Left kidney (tissue), 2 donors: Measurements from ENCODE around the gene MON1A. TPM values are rescaled to one million over a fixed set of nuclear protein-coding genes. Genes with fewer than 3 reads are reported as not detected.
"Not testable (repeated sequence)": the region's sequence is repeated elsewhere in the genome, so short reads cannot be mapped to it uniquely, and the experiment has no call there.

Source experiments
- DNase-seq: peaks from one replicate; pipeline ENCODE4 v3.0.0-alpha.2; 2013
- polyA plus RNA-seq: library from polyadenylated mRNA; unstranded; fragments of 120-200 nt; gene quantifications from one replicate; pipeline ENCODE4 v1.2.1, GENCODE V29; 2013; ENCODE audit not compliant: insufficient read length

MON1A gene
- polyA plus RNA-seq, 1 donor, result 6.6 TPM

DNA sequence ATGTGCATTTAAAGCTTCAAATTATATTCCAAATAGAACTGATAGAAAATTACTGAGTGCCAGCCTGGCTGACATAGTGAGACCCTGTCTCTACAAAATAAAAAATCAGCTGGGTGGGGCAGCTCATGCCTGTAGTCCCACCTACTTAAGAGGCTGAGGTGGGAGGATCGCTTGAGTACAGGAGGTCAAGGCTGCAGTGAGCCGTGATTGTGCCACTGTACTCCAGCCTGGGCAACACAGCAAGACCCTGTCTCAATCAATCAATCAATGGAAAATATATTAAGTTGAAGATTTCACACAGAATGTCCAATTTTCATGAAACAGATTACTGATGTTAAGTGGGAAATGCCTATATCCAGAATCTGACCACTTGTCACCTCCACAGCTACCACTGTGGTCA is 4.1 kb downstream of the MON1A start:
- DNase-seq, result no peak

GRCh38 chr3:49924683-49925082 is 4.9 kb downstream of the MON1A start:
- no peak for DNase-seq

GRCh38 chr3:49917806-49918590 is 11.6 kb downstream of the MON1A start:
- DNase-seq, result not testable (repeated sequence)

DNA sequence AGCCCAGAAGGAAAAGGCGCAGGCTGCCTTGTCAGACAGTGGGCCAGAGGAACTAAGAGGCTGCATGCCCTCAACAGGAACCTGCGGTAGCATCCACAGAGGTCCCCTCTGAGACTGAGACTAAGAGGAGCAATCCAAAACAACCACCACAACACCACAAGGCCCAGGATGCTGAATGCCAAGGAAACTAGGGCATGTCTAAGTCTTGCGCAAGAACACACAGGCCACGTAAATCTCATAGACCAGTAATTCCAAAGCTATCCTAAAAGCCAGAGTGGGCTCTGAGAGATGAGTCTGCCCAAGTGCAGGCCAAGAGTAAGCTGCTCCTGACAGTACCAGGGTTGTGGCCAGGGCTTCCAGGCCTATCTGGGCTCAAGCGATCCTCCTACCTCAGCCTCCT is 12.9 kb downstream of the MON1A start:
- DNase-seq, result no peak

DNA sequence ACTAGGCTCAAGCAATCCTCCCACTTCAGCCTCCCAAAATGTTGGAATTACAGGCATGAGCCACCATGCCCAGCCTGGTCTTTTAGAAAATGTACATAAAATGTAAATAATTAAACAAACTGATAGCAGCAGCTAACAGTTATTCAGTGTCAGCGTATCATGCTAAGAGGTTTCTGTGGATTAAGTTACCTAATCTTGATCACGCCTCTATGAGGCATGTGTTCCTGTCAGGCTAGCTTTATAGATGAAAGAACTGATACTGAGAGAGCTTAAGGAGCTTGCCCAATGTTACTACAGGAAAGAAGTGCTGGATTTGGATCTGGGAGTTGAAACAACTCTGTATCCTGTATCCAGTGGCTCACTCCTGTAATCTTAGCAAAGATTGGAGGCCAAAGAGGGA is 14.7 kb downstream of the MON1A start:
- no peak for DNase-seq

DNA sequence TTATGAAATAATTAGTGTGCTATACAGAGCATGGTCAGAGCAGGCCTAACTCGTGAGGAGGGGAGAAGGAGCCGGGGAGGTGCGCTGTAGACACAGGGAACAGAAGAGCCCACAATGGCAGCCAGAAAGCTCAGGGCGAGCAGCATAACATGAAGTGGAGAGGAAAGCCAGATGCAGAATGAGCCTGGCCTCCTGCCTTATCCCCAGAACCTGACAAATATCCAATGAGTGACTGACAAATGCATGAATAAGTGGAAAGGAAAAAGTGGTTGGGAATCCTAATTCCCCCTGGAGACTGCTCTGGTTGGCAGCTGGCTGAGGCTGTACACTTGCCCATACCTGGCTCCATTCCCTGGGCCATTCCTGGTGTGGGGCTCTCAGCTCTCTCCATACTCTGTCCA is 16.7 kb downstream of the MON1A start:
- DNase-seq, result no peak

GRCh38 chr3:49911611-49912010 is 18.0 kb downstream of the MON1A start:
- DNase-seq, result no peak

GRCh38 chr3:49911124-49911420 is 18.5 kb downstream of the MON1A start:
- no peak for DNase-seq

DNA sequence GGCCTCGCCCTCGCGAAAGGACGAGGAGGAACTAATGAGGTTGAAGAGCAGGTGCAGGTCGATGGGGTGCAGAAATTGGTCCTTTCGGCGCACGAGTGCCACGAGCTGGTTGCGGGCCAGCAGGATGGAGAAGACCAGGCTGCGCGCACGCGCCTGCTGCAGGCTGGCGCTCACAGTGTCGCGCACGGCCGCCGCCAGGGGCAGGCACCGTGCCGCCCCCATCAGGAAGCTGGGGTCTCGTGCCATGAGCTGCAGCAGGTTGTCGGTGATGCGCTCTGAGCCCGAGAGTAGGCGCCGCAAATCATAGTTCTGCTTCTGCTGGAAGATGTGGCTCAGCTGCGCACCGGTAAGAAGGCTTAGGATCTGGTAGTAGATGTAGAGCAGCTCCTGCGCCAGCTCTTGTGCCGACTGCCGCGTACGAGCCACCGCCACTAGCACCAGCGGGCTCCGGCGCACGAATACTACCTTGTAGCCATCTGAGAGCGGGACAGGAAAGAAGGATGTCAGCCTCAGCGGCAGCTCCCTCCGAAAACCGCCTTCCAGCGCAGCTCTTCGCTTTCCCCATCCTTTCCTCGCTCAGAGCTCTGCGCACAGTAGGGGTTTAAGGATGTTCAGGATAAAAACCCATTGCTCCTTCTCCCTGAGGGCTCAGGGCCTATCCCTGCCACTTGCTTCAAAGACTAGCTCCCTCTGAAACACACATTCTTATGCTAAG is 19.0 kb downstream of the MON1A start:
- no peak for DNase-seq

DNA sequence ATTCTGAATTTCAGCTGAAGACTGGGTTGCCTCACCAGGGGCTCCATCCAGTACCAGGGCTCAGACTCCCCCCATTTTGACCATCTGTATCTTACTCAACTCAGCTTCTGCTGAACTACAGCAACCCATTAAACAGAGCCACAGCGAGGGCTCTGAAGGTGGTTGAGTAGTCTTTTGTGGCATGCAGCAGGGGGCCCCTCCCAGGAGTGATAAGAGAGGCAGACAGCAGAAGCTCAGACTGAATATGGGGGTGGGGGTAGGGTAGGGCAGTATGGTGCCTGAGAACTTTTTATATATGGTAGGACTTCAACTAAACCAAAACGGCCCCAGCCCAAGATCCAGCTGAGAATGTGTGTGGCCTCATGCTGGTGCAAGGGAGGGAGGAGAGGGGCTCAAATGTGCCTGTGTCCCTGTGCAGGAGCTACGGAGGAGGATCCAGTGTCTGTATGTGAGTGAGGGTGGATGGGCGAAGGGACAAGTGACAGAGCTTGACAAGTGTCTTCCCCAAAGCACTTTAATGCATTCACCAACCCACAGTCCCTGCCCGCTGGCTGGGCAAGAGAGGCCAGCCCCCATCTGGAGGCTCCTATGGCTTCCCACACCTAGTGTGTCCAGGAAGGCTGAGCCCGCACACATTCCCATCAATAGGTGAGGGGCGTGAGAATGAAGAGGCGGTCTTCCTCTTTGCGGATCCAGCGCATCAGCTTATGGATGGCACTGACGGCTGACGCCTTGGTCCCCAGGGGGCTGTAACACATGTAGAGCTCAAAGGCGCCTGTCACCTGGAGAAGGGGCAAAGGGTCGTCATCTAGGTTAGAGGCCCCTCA is 21.0 kb downstream of the MON1A start:
- DNase-seq, result no peak

- DNase-seq, result no peak
Measured at GRCh38 chr3:49906073-49906743, 23.4 kb downstream of the MON1A start.

DNA sequence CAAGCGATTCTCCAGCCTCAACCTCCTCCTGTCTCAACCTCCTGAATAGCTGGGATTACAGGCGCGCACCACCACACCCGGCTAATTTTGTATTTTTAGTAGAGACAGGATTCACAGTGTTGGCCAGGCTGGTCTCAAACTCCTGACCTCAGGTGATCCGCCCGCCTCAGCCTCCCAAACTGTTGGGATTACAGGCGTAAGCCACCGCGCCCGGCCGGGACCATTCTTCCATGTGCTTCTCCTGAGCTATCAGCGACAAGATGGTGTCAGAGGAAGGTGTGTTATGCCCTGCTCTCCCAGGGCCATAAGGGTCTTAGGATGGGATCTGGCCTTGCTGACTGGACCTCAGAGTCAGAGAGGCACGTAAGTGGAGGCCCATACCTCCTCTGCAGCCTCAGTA is 25.2 kb downstream of the MON1A start:
- not testable (repeated sequence) for DNase-seq

- peak; percentile 76 for DNase-seq
Measured at GRCh38 chr3:49903451-49904424, 25.9 kb downstream of the MON1A start, which contains the start of gene MST1R. Gene MST1R (minus strand): TSS chr3:49903873. CDS start chr3:49903609, 264 bp downstream.

DNA sequence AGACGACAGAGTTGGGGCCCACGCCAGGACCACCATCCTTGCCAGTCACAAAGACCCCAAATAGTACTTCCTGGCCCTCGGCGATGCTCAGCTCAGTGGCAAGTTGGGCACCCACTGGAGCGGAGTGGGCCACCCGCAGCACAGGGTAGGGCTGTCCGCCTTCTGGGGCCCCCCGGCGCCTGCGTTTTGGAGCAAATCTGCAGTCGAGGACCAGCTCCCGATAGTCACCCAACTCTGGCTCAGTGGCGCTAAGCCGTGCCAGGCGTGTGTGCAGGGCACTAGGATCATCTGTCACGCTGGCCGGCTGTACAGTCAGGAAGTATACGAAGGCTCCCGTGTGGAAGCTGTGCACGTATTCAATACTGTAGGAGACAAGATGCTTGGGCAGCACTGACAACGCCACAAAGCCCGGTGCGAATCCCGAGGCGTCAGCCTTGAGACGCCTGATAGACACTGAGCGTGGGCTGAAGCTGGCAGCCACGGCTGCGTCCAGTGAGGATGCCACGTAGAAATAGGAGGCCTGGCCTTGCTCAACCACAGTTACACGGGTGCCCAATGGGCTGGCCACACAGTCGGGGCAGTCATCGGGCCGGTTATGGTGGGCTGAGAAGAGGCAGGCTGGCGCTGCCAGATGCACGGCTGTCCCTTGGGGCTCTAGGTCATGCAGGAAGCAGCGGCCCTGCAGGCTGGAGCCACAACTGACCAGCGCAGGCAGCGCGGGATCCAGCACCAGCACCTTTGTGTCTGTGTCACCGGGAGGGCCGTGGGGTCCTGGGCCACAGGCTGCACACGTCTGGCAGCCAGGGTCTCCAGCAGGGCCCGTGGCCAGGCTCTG is 26.9 kb downstream of the MON1A start:
- no peak for DNase-seq

- DNase-seq, result no peak
Measured at GRCh38 chr3:49901366-49902339, 28.0 kb downstream of the MON1A start.

GRCh38 chr3:49900491-49901153 is 29.0 kb downstream of the MON1A start:
- no peak for DNase-seq

- no peak for DNase-seq
Measured at GRCh38 chr3:49899815-49900214, 29.8 kb downstream of the MON1A start.

GRCh38 chr3:49898991-49899390 is 30.6 kb downstream of the MON1A start:
- no peak for DNase-seq
